ENCODE measurements around the gene LARGE1. TPM values are rescaled to one million over a fixed set of nuclear protein-coding genes. Genes with fewer than 3 reads are reported as not detected.

LARGE1 gene
- total and polyA plus RNA-seq, 2 of the 8 experiments (the other 6 are each of a cell fraction or from before 2014, with no cell fraction given): 43.7 to 83.0 TPM

GRCh38 chr22:33798401-33798800 lies 121.9 kb downstream of the LARGE1 start:
- H2BK5ac ChIP-seq (ENCODE audit: low read depth, low read length): no peak overlapping the region
- H2BK12ac ChIP-seq (ENCODE audit: low read depth, low read length): no peak overlapping the region
- H2BK120ac ChIP-seq (replicated peaks; ENCODE audit: low read depth, low read length): no peak overlapping the region
- H3K14ac ChIP-seq (ENCODE audit: insufficient read length): no peak overlapping the region
- DNase-seq (ENCODE audit: low read depth in 1 of 2, low spot score in 2 of 2) (no peak), FAIRE-seq (no peak)
- no peak overlapping the region for H3K18ac ChIP-seq (ENCODE audit: extremely low read depth, low read length)
- H2BK15ac ChIP-seq (ENCODE audit: low read length): no peak overlapping the region
- H3K4me3 ChIP-seq (ENCODE audit: extremely low read depth in 1 of 4, insufficient read depth in 2 of 4, low read depth in 3 of 4, low read length in 4 of 4): no peak overlapping the region
- TF ChIP-seq RXRA (IDR thresholded peaks at IDR 0.05; ENCODE audit: insufficient read depth, low read depth, low read length) (no peak), CTCF (IDR thresholded peaks at IDR 0.05; ENCODE audit: control extremely low read depth in 1 of 3, insufficient read depth in 1 of 3, low read depth in 1 of 3, low read length in 3 of 3) (no peak), YY1 (IDR thresholded peaks at IDR 0.05; ENCODE audit: low read depth, low read length) (no peak), SP4 (IDR thresholded peaks at IDR 0.05; ENCODE audit: low read length) (no peak)
- WGBS, 2 experiments (ENCODE audit: extremely low coverage in 1 of 2, insufficient coverage in 1 of 2, insufficient read length in 1 of 2, insufficient replicate concordance in 2 of 2, low coverage in 1 of 2, low lambda C conversion rate in 2 of 2, missing lambda C conversion rate in 1 of 2): 79% methylated on average over 6 of the region's 6 CpGs; no CpG with 5 or more reads in 1 of the 2 experiments
- H3K23me2 ChIP-seq (ENCODE audit: low read depth, low read length): no peaks in the 10 kb centered on the region
- H3K4ac ChIP-seq (replicated peaks; ENCODE audit: insufficient read length, low read depth, low read length): no peak overlapping the region
- no peak overlapping the region for H2AFZ ChIP-seq (ENCODE audit: low read length)
- no peak overlapping the region for H3K56ac ChIP-seq (replicated peaks; ENCODE audit: insufficient read length, low read depth, low read length)
- H3K23ac ChIP-seq (ENCODE audit: insufficient read length): no peak overlapping the region
- peaks cover 6 to 8% of the 10 kb centered on the region in 2 experiments; a peak in 2 of 4 replicates for H3K9me3 ChIP-seq (ENCODE audit: insufficient read depth in 2 of 2, low read depth in 1 of 2, low read length in 1 of 2)
- peaks cover 0 to 3% (median 0%) of the 10 kb centered on the region in 4 experiments; a peak in 1 of 8 replicates for H3K36me3 ChIP-seq (ENCODE audit: control insufficient read depth in 2 of 4, insufficient read depth in 4 of 4, low read length in 3 of 4)
- H3K79me2 ChIP-seq (ENCODE audit: control insufficient read depth in 1 of 2, insufficient read depth in 2 of 2, low read length in 2 of 2): peaks cover 9 to 99% of the 10 kb centered on the region in 2 experiments
- no peak overlapping the region for H2BK20ac ChIP-seq (ENCODE audit: low read length)
- peaks cover 0 to 13% of the 10 kb centered on the region in 2 experiments for H4K20me1 ChIP-seq (replicated peaks in 1 of 2; ENCODE audit: control insufficient read depth in 1 of 2, insufficient read depth in 2 of 2, low read length in 2 of 2)
- no peak overlapping the region for H3K9ac ChIP-seq (replicated peaks in 1 of 4; ENCODE audit: extremely low read depth in 1 of 4, low read depth in 3 of 4, low read length in 3 of 4)
- H4K91ac ChIP-seq (replicated peaks; ENCODE audit: insufficient read length, low read length): no peak overlapping the region
- CTCF ChIA-PET (ENCODE audit: partially characterized antibody): interaction anchor here (1.2 kb wide), 1 partner anchor 22 kb away, joined by 4 read pairs; no protein-coding TSS in a partner anchor
- H3K27me3 ChIP-seq (replicated peaks in 1 of 4; ENCODE audit: control insufficient read depth in 3 of 4, extremely low read depth in 1 of 4, insufficient read depth in 3 of 4, low read length in 3 of 4): no peaks in the 10 kb centered on the region
- H2AK5ac ChIP-seq (ENCODE audit: low read depth, low read length): no peak overlapping the region
- POLR2A ChIA-PET (ENCODE audit: partially characterized antibody): no interaction called here
- no peak overlapping the region for H3K27ac ChIP-seq (ENCODE audit: low read depth, low read length)
- H3K79me1 ChIP-seq (ENCODE audit: low read depth, low read length): peaks cover 11% of the 10 kb centered on the region
- no peak overlapping the region for H4K8ac ChIP-seq (ENCODE audit: extremely low read depth, insufficient read depth, low read length)
- H4K5ac ChIP-seq (ENCODE audit: insufficient read length, low read depth, low read length): no peak overlapping the region
- H3K4me2 ChIP-seq (ENCODE audit: insufficient read depth in 1 of 2, low read depth in 2 of 2, low read length in 2 of 2): no peak overlapping the region
- peaks cover 0 to 4% (median 1%) of the 10 kb centered on the region in 4 experiments; a peak in 5 of 7 replicates for H3K4me1 ChIP-seq (replicated peaks in 1 of 4; ENCODE audit: control insufficient read depth in 3 of 4, insufficient read depth in 4 of 4, low read length in 3 of 4)
